ENCODE measurements around the gene RAB23.

GRCh38 chr6:57226221-57226620 is 4.1 kb upstream of the RAB23 start:
- TF ChIP-seq, protein P1, sequence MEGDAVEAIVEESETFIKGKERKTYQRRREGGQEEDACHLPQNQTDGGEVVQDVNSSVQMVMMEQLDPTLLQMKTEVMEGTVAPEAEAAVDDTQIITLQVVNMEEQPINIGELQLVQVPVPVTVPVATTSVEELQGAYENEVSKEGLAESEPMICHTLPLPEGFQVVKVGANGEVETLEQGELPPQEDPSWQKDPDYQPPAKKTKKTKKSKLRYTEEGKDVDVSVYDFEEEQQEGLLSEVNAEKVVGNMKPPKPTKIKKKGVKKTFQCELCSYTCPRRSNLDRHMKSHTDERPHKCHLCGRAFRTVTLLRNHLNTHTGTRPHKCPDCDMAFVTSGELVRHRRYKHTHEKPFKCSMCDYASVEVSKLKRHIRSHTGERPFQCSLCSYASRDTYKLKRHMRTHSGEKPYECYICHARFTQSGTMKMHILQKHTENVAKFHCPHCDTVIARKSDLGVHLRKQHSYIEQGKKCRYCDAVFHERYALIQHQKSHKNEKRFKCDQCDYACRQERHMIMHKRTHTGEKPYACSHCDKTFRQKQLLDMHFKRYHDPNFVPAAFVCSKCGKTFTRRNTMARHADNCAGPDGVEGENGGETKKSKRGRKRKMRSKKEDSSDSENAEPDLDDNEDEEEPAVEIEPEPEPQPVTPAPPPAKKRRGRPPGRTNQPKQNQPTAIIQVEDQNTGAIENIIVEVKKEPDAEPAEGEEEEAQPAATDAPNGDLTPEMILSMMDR (IDR thresholded peaks at IDR 0.05), result no peak
- TF ChIP-seq POLR2A (IDR thresholded peaks at IDR 0.05) (no peak), POLR2AphosphoS5 (IDR thresholded peaks at IDR 0.05) (no peak)
